ENCODE data around the gene CSAD. TPM values are rescaled to one million over a fixed set of nuclear protein-coding genes. Genes with fewer than 3 reads are reported as not detected.
"Not testable (repeated sequence)": the region's sequence is repeated elsewhere in the genome, so short reads cannot be mapped to it uniquely, and the experiment has no call there.

The CSAD gene
- total RNA-seq, 6 donors from 2014 or later, result 19.8 to 164 (median 28.6) TPM

DNA sequence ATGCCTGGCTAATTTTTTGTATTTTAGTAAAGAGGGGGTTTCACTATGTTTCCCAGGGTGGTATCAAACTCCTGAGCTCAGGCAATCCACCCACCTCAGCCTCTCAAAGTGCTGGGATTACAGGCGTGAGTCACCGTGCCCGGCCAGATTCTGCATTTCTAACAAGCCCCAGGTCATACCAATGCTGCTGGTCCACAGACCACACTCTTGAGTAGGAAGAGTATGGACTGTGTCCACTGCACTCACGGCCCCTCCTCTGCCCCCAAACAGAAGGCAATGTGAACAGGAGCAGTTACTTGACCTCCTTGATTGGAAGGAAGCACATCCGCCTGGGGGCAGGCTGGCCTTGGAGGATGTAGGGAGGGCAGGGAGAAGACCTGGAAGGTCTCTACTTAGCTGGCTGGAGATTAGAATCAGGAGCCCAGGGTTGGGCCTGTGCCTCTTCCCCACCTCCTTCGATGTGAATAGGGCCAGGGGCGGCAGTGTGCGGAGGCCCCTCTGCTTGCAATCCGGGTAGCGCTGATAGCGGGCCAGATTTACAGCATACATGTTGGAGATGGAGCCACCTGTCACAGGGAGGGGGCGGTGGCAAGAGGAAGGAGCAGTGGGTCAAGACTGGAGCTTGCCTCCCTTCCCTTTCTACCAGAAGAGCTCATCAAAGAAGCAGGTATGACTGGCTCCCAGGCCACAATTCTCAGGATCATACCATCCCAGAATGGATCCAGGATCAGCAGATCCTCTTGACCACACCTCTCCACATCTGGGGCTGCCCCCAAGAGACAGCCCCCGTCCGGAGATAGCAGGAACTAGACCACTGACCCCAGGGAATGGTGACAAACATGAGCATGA is 9.6 kb downstream of the CSAD start:
- DNase-seq (no peak), ATAC-seq (ENCODE audit: low FRiP score in 2 of 2) (no peak)
- H3K4me1 ChIP-seq, result peaks cover 0 to 12% (median 0%) of the 10 kb centered on the region in 4 donors
- H3K36me3 ChIP-seq, result peaks cover 0 to 25% (median 22%) of the 10 kb centered on the region in 4 donors
- WGBS, 2 donors, result 78 to 88% methylated on average over 11 to 14 of the region's 14 CpGs
- no peaks in the 10 kb centered on the region for H3K27me3 ChIP-seq
- no peaks in the 10 kb centered on the region for H3K9me3 ChIP-seq
- no peak overlapping the region for H3K4me3 ChIP-seq
- no peak overlapping the region for H3K27ac ChIP-seq
- TF ChIP-seq POLR2A (IDR thresholded peaks at IDR 0.05) (no peak), EP300 (IDR thresholded peaks at IDR 0.05) (no peak), POLR2AphosphoS5 (IDR thresholded peaks at IDR 0.05) (no peak)
- TF ChIP-seq, protein P1, sequence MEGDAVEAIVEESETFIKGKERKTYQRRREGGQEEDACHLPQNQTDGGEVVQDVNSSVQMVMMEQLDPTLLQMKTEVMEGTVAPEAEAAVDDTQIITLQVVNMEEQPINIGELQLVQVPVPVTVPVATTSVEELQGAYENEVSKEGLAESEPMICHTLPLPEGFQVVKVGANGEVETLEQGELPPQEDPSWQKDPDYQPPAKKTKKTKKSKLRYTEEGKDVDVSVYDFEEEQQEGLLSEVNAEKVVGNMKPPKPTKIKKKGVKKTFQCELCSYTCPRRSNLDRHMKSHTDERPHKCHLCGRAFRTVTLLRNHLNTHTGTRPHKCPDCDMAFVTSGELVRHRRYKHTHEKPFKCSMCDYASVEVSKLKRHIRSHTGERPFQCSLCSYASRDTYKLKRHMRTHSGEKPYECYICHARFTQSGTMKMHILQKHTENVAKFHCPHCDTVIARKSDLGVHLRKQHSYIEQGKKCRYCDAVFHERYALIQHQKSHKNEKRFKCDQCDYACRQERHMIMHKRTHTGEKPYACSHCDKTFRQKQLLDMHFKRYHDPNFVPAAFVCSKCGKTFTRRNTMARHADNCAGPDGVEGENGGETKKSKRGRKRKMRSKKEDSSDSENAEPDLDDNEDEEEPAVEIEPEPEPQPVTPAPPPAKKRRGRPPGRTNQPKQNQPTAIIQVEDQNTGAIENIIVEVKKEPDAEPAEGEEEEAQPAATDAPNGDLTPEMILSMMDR (IDR thresholded peaks at IDR 0.05), result no peak

DNA sequence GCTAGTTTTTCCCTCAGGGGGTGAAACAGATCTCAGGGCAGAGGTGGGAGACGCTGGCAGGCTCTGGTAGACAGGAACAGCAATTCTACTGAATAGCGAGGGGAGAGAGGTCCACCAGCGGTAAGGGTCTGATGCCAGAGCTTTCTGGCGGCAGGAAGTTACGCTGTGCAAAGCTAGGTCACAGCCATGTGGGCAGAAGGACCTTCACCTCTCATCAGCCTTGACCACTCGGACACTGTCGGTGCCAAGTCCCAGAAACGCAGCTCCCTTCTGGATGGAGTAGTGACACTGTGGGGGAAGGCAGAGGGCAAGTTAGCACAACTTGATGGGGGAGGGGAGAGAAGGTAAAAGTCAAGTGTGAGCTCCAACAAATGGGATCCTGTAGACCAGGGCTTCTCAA is 10.5 kb downstream of the CSAD start:
- no peak for DNase-seq
- no peak for ATAC-seq (ENCODE audit: low FRiP score in 2 of 2)
- H3K27ac ChIP-seq, result no peak overlapping the region
- no peaks in the 10 kb centered on the region for H3K9me3 ChIP-seq
- no peak overlapping the region for H3K4me3 ChIP-seq
- H3K27me3 ChIP-seq, result no peaks in the 10 kb centered on the region
- 89 to 92% methylated on average over 8 of the region's 8 CpGs for WGBS, 2 donors
- TF ChIP-seq, protein P1 (IDR thresholded peaks at IDR 0.05), result no peak
- H3K36me3 ChIP-seq, result peaks cover 0 to 25% (median 22%) of the 10 kb centered on the region in 4 donors
- H3K4me1 ChIP-seq, result peaks cover 0 to 7% (median 0%) of the 10 kb centered on the region in 4 donors

DNA sequence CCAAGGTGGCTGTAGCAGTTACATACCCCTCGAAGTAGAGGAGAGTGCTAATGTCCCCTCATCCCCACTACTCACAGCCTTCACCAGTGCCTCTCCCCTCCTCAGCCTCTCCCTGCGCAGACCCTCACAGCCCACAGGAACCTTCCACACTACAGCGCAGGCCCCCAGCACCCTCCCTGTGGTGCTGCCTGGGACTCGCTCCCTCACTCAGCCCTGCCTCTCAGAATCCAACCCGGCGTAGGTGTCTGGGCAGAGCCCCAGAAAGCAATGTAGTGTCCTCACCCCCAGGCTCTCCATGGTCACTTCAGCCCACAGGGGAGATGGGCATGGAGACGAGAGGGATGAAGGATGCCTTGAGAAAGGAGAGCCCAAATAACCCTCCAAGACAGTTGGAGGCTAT is 11.1 kb downstream of the CSAD start:
- peaks cover 0 to 1% (median 0%) of the 10 kb centered on the region in 4 donors for H3K4me1 ChIP-seq
- no peaks in the 10 kb centered on the region for H3K9me3 ChIP-seq
- H3K27ac ChIP-seq, result no peak overlapping the region
- no peak for TF ChIP-seq EP300 (IDR thresholded peaks at IDR 0.05)
- TF ChIP-seq, protein P1 (IDR thresholded peaks at IDR 0.05), result no peak
- no peak for TF ChIP-seq POLR2AphosphoS5 (IDR thresholded peaks at IDR 0.05)
- no peak for TF ChIP-seq POLR2A (IDR thresholded peaks at IDR 0.05)
- H3K27me3 ChIP-seq, result no peaks in the 10 kb centered on the region
- DNase-seq (no peak), ATAC-seq (ENCODE audit: low FRiP score in 2 of 2) (no peak)
- no peak overlapping the region for H3K4me3 ChIP-seq
- 98 to 100% methylated on average over 6 to 7 of the region's 7 CpGs for WGBS, 2 donors
- peaks cover 0 to 25% (median 22%) of the 10 kb centered on the region in 4 donors for H3K36me3 ChIP-seq

DNA sequence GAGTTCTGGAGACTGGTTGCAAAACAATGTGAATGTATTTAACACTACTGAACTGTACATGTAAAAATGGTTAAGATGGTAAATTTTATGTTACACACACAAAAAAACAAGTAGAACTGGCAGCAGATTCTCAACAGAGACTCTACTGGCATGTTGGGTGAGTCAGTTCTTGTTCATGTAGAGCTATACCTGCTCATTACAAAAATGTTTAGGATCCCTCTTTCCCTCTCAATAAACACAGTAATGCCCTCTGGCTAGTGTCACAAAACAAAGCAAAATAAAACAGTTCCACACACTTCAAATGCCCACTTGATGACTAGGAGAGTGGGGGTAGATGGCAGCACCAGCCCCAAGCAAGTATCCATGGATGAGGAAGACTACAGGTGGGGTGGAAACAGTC is 13.9 kb downstream of the CSAD start:
- Histone ChIP-seq H3K4me3 (no peak overlapping the region), H3K27me3 (no peaks in the 10 kb centered on the region), H3K27ac (no peak overlapping the region), H3K4me1 (no peaks in the 10 kb centered on the region), H3K9me3 (no peaks in the 10 kb centered on the region), H3K36me3 (peaks cover 0 to 19% (median 16%) of the 10 kb centered on the region in 4 donors)
- TF ChIP-seq POLR2AphosphoS5 (IDR thresholded peaks at IDR 0.05), result no peak
- DNase-seq, result no peak
- ATAC-seq (ENCODE audit: low FRiP score in 2 of 2), result no peak

DNA sequence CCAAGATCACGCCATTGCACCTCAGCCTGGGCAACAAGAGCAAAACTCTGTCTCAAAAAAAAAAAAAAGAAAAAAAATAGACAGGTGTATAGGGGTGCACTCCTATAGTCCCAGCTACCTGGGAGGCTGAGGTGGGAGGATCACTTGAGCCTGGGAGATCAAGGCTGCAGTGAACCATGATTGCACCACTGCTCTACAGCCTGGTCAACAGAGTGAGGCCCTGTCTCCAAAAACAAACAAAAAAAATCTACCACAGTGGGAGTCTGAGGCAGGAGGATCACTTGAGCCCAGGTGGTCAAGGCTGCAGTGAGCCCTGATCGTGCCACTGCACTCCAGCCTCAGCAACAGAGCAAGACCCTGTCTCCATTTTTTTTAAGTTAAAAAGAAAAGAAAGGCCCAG is 17.7 kb downstream of the CSAD start:
- not testable (repeated sequence) for H3K36me3 ChIP-seq; H3K27me3 ChIP-seq; H3K9me3 ChIP-seq; H3K4me3 ChIP-seq; H3K27ac ChIP-seq; ATAC-seq (ENCODE audit: low FRiP score in 2 of 2); DNase-seq; H3K4me1 ChIP-seq
- 94 to 97% methylated on average over 2 of the region's 2 CpGs for WGBS, 2 donors
